ENCODE results near the gene HOXA7. TPM values are rescaled to one million over a fixed set of nuclear protein-coding genes. Genes with fewer than 3 reads are reported as not detected.
A peak's percentile ranks its signal among the peaks of the same experiment; 100 is the strongest.

HOXA7 gene
- polyA plus RNA-seq, 1 donor = 19.1 TPM

GRCh38 chr7:27148031-27148755 lies 8.3 kb downstream of the HOXA7 start:
- no peak for DNase-seq (ENCODE audit: low read depth)

GRCh38 chr7:27147199-27148030 lies 9.1 kb downstream of the HOXA7 start, which contains the start of gene HOXA6:
Gene HOXA6 (minus strand): TSS chr7:27147774. CDS start chr7:27147749, 25 bp downstream.
- DNase-seq (ENCODE audit: low read depth) = no peak

- DNase-seq (ENCODE audit: low read depth) = no peak
These were observed 9.8 kb downstream of the HOXA7 start for GRCh38 chr7:27146491-27147198.

- DNase-seq (ENCODE audit: low read depth) = no peak
These were observed 10.5 kb downstream of the HOXA7 start for GRCh38 chr7:27145914-27146412.

- DNase-seq (ENCODE audit: low read depth) = no peak
These were observed 11.1 kb downstream of the HOXA7 start for GRCh38 chr7:27145165-27145913.

GRCh38 chr7:27144781-27145164 lies 11.7 kb downstream of the HOXA7 start:
- DNase-seq (ENCODE audit: low read depth) = no peak

GRCh38 chr7:27143950-27144780 lies 12.3 kb downstream of the HOXA7 start:
- DNase-seq (ENCODE audit: low read depth) = no peak

- DNase-seq (ENCODE audit: low read depth) = peak; percentile 88
These were observed 13.2 kb downstream of the HOXA7 start, which contains the start of gene HOXA5 for GRCh38 chr7:27143023-27143949. Gene HOXA5 (minus strand): TSS chr7:27143681. CDS start chr7:27143607, 74 bp downstream.

- no peak for DNase-seq (ENCODE audit: low read depth)
These were observed 13.9 kb downstream of the HOXA7 start for GRCh38 chr7:27142580-27143022.

- DNase-seq (ENCODE audit: low read depth) = no peak
These were observed 14.4 kb downstream of the HOXA7 start for GRCh38 chr7:27141923-27142579.

- DNase-seq (ENCODE audit: low read depth) = no peak
These were observed 15.1 kb downstream of the HOXA7 start for GRCh38 chr7:27141137-27141922.

- DNase-seq (ENCODE audit: low read depth) = no peak
These were observed 16.2 kb downstream of the HOXA7 start for GRCh38 chr7:27140126-27140857.

GRCh38 chr7:27139334-27140125 lies 16.9 kb downstream of the HOXA7 start:
- DNase-seq (ENCODE audit: low read depth) = no peak

- DNase-seq (ENCODE audit: low read depth) = no peak
These were observed 17.5 kb downstream of the HOXA7 start for GRCh38 chr7:27138985-27139333.

GRCh38 chr7:27138472-27138871 lies 18.0 kb downstream of the HOXA7 start:
- no peak for DNase-seq (ENCODE audit: low read depth)

GRCh38 chr7:27137640-27138315 lies 18.7 kb downstream of the HOXA7 start:
- no peak for DNase-seq (ENCODE audit: low read depth)

All from forelimb muscle (tissue), 1 donor.